SW 1271 (cell line): ENCODE measurements around the gene C1orf105.
"Not testable (repeated sequence)": the region's sequence is repeated elsewhere in the genome, so short reads cannot be mapped to it uniquely, and the experiment has no call there.

ENCODE experiments used
- DNase-seq, 2 experiments: peaks; one replicate each; lab custom pipeline; 2025; lab: John Stamatoyannopoulos, UW

The C1orf105 gene

GRCh38 chr1:172487550-172487949 lies 67.1 kb downstream of the C1orf105 start:
- DNase-seq: no peak

- no peak for DNase-seq
Measured at GRCh38 chr1:172488393-172488792, 67.9 kb downstream of the C1orf105 start.

- no peak for DNase-seq
Measured at GRCh38 chr1:172489847-172490246, 69.4 kb downstream of the C1orf105 start.

DNA sequence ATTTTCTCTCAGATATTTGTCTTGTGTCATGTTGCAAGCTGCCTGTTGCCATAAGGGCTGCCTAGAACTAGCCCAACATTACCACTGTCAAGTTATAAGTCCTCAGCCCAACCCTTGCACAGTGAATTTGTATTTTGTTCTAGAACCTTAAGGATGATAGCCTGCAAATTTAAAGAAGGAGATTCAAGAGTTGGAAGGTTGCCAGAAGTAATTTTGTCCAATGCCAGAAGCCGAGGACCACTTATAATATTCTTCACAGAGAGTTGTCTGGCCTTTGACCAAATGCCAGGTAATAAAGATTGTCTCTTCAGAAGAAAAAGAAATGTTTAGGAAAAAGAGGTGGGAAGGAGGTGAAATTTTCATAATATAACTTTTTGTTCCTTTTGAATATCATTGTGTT lies 71.9 kb downstream of the C1orf105 start:
- no peak for DNase-seq

DNA sequence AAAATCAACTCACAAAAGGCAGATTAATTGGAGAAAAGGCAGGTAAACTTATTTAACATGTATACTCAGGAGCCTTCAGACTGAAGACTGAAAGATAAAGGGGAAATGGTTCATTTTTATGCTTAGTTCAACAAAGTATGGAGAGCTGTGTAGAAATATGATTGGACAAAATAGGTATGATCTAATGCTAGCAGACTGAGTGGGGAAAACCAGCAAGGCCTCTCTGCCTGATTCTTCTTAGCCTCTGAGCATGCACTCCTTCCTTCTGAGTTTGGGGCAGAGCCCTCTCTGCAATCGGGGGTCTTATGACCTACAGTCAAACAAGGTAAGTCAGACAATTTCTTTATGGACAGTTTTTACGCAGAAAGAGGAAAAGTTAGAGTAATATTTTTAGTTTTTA lies 73.7 kb downstream of the C1orf105 start:
- DNase-seq: no peak

DNA sequence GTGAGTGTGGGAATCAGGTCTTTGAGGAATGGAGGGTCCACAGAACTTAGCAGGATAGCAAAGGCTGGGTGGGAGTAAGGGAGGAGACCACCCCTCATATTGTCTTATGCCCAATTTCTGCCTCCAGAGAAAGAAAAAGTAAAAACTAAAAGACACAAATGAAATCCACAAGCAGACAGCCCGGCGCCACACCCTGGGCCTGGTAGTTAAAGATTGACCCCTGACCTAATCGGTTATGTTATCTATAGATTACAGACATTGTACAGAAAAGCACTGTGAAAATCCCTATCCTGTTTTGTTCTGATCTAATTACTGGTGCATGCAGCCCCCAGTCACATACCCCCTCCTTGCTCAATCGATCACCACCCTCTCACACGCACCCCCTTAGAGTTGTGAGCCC lies 75.6 kb downstream of the C1orf105 start:
- DNase-seq: not testable (repeated sequence)

GRCh38 chr1:172496678-172497077 lies 76.2 kb downstream of the C1orf105 start:
- DNase-seq: no peak

DNA sequence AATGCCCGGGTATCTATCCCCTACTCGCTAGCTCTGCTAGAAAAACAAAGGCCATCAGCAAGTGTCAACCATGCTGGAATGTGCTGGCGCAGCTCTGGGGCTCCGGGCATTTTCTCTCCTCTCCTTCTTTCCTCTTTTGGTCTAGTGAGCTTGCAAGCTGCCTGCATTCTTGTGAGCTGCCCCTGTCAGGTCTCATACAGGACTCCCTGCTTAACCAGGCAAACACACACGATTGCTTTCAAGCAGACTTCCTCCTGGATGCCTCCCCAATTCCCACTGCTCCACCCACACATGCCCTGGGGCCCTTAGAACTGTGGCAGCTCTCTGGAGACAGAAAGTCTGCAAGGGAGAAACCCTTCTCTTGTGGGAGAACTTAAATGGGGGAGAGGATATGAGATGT lies 76.7 kb downstream of the C1orf105 start:
- no peak for DNase-seq

DNA sequence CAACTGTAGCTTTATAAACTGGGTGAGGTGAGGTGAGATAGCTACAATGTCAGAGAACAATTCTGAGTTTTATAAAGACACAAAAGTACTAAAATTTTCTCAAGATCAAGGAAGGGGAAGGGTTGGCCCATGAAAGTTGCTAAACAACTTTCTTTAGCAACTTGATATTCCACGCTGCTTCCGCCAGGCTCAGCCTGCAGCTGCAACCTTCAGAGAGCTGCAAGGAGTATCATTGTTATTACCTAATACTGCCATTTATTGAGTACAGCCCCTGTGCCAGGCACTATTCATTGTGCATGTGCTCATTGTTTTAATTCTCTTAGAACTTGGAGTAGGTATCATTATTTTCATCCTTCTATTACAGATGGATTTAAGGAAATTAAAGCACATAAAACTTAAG lies 78.4 kb downstream of the C1orf105 start:
- DNase-seq: no peak

DNA sequence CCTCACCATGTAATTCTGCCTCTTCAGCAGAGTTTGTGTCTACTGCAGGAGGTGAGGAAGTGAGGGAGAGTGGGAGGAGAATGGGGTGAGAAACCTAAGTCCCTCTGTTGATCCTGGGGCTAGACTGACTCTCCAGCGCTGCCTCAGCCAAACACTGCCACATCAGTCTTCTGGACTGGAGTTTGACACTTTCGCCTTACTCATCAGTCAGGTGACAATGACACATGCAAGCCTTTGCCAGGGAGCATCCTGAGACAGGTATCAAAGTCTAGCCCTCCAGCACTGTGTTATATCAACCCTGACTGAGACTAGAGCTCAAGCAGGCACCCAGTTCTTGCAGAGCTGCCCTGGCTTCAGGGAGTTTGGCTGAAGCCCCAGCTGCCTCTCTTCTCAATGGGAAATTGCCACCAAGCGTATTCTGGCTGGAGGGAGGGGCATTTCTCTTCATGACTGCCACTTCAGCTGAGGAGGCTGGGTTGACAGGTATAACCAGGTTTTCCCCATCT lies 79.2 kb downstream of the C1orf105 start:
- no peak for DNase-seq

DNA sequence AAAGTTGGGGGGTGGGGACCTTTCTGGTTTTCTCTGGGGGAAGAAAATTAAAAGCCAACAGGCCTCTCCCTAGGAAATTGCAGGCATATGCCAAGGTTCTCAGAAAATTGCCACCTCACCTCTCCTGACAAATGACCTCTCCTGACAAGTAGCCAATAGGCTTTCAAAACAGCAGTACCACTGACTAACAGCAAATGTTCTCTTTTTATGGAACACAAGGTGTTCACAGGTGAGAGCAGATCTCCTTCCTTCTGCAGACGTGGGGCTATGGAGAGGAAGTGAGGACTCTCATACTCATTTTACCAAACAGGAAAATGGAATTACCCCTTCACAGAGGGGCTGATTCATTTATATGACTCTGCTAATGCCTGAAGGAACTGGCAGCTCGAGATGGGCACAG lies 79.7 kb downstream of the C1orf105 start:
- no peak for DNase-seq

- DNase-seq: no peak
Measured at GRCh38 chr1:172507741-172508140, 87.3 kb downstream of the C1orf105 start.

DNA sequence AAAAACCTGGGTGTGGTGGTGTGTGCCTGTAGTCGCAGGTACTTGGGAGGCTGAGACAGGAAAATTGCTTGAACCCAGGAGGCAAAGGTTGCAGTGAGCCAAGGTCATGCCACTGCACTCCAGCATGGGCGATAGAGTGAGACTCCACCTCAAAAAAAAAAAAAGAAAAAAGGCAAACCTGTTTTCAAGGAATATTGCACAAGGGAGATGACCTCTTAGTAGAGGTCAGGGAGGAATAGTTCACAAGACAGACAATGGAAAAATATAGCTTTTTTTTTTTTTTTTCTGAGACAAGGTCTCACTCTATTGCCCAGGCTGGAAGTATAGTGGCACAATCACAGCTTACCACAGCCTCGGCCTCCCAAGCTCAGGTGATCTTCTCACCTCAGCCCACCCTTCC lies 90.0 kb downstream of the C1orf105 start:
- no peak for DNase-seq

- no peak for DNase-seq
Measured at GRCh38 chr1:172512591-172512990, 92.1 kb downstream of the C1orf105 start.

DNA sequence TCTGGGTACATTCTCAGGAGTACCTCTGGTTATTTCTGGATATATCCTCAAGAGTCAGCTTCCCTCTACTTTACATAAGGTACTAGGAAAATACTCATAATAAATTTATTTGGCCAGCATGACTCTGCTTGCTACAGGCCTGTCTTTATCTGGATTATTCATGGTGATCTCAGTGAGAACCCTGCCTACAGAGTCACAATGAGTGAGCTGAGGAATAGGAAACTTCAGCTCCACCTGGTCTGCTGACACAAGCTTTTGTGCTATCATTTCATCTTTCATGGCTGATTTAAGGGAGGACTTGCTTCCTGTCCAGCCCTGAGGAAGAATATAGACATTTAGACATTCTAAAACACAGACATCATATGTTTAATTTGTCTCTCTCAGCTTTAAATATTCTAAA lies 93.0 kb downstream of the C1orf105 start:
- DNase-seq: no peak

DNA sequence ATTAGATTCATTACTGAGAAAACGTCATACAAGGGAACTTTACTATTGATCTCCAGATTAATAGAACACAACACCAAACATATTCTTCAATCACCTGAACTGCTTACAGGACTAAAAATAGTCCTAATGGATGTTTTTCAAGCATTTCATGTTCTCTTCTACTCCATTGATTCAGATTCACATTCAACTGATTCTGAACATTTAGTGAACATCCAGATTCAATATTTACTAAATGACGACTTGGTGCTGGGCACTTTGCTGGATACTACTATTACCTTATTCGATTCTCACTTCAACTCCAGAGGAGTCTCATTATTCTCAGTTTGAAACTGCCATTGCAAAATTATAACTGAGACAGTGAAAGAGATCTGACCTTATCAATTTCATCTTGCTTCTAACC lies 93.6 kb downstream of the C1orf105 start:
- DNase-seq: no peak

GRCh38 chr1:172515436-172515835 lies 95.0 kb downstream of the C1orf105 start:
- DNase-seq: no peak

DNA sequence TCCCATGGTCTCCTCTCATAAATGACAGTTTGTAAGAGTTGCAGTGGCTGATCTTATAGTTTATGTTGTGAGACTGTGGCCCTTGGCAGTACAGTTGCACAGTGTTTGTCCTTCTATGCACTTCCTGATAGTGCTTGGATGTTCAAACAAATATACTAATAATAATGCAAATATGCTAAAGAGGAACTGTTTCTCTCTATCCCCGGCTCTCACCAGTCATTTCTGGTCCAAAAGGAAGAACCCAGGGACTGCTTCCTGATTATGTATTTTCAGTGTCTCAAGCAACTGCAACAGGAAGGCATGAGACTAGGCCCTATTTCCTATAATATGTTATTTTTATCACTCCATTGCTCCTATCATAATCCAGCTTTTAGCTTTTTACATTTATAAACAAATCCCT lies 95.4 kb downstream of the C1orf105 start:
- no peak for DNase-seq

DNA sequence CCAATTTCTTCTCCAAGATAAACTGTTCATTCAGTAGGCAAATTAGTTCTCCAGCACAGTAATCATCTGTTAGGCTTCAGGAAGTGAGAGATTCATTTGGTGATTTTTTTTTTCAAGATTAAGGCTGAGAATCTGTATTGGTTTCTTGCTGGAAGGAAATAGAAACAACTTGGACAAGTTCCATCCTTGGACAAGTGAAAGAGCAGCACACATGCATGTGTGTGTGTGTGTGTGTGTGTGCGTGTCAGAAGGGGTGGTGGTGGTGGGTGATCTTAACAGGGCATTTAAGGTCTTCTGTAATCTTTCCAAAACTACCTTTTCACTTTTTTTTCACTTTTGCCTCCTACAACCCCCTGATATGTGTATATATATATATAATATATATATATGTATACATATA lies 96.6 kb downstream of the C1orf105 start:
- no peak for DNase-seq

GRCh38 chr1:172517545-172517944 lies 97.1 kb downstream of the C1orf105 start:
- no peak for DNase-seq
